ENCODE measurements around the gene DYNC1I1. TPM values are rescaled to one million over a fixed set of nuclear protein-coding genes. Genes with fewer than 3 reads are reported as not detected.

Gene DYNC1I1
- total and polyA plus RNA-seq, 2 donors (not counting 3 experiments of a cell fraction or from before 2014, with no cell fraction given): 1.8 to 3.6 TPM

- Histone ChIP-seq H3K27me3 (ENCODE audit: control insufficient read depth in 2 of 2, insufficient read depth in 2 of 2, low read length in 2 of 2) (no peaks in the 10 kb centered on the region), H4K20me1 (replicated peaks; ENCODE audit: control insufficient read depth, extremely low read depth, insufficient read depth, low read length) (no peaks in the 10 kb centered on the region), H3K36me3 (ENCODE audit: control insufficient read depth in 2 of 2, extremely low read depth in 1 of 2, insufficient read depth in 2 of 2, low read length in 2 of 2) (no peaks in the 10 kb centered on the region), H2AFZ (ENCODE audit: low read depth, low read length) (no peak overlapping the region), H3K4me3 (replicated peaks in 1 of 3; ENCODE audit: insufficient read depth in 1 of 3, low read depth in 1 of 3, low read length in 3 of 3) (no peak overlapping the region), H3K4me2 (ENCODE audit: insufficient read depth, low read length) (no peak overlapping the region), H3K9me3 (replicated peaks; ENCODE audit: control insufficient read depth, insufficient read depth, low read length) (no peaks in the 10 kb centered on the region), H3K4me1 (ENCODE audit: control insufficient read depth, extremely low read depth, insufficient read depth, low read length) (no peaks in the 10 kb centered on the region), H3K79me2 (ENCODE audit: control insufficient read depth, insufficient read depth, low read length) (no peaks in the 10 kb centered on the region), H3K27ac (ENCODE audit: insufficient read depth, low read depth, low read length) (no peak overlapping the region), H3K9ac (replicated peaks; ENCODE audit: extremely low read depth, insufficient read depth, low read length) (no peak overlapping the region), H3K9me1 (replicated peaks; ENCODE audit: control insufficient read depth, extremely low read depth, insufficient read depth, low read length) (no peaks in the 10 kb centered on the region)
- no peak for DNase-seq (ENCODE audit: low read depth, low spot score)
- CTCF ChIA-PET: interaction anchor here (0.5 to 4.3 kb wide), 26 partner anchors 11 to 1186 kb away, joined by 3 to 27 read pairs (median 4); no protein-coding TSS in a partner anchor
- no TSS peak for BruUV-seq (replicated peaks)
- TF ChIP-seq GATA2 (IDR thresholded peaks at IDR 0.05; ENCODE audit: insufficient read depth, insufficient read length, low read depth, low read length): no peak
- peak; percentile 19 to 31 for TF ChIP-seq CTCF (IDR thresholded peaks at IDR 0.05; ENCODE audit: extremely low read depth in 1 of 2, insufficient read depth in 1 of 2, low read depth in 1 of 2, low read length in 2 of 2)
- TF ChIP-seq MYC (IDR thresholded peaks at IDR 0.05; ENCODE audit: low read depth, low read length): no peak
- intact Hi-C loops (cut with micrococcal nuclease) (loop anchor here (5.0 kb wide), 1 partner anchor 44 kb away; no protein-coding TSS in a partner anchor), dilution Hi-C loops (cut with MboI; ENCODE audit: extremely low pct_ligation_motif_present, low sequenced_read_pairs) (no loop called here)
- POLR2A ChIA-PET: no interaction called here
- no peak for FAIRE-seq
Measured at GRCh38 chr7:95840953-95841950, 68.9 kb downstream of the DYNC1I1 start.
